ENCODE data around the gene SLC12A3. TPM values are rescaled to one million over a fixed set of nuclear protein-coding genes. Genes with fewer than 3 reads are reported as not detected.
A peak's percentile ranks its signal among the peaks of the same experiment; 100 is the strongest.

The SLC12A3 gene
- total RNA-seq, 4 donors from 2014 or later, result not detected

DNA sequence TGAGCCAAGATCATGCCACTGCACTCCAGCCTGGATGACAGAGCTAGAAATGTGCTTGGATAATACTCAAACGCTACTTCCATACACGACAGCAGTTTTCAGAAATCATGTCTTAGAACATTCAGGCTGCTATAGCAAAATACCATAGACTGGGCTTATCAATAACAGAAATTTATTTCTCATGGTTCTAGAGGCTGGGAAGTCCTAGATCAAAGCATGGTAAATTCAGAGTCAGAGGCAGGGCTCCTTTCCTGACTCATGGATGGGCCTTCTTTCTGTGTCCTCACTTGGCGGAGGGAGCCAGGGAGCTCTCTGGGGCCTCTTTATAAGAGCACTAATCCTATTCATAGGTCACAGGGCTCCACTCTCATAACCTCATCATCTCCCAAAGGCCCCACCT lies 42.4 kb downstream of the SLC12A3 start:
- intact Hi-C loops (cut with DNase I), result no loop called here

DNA sequence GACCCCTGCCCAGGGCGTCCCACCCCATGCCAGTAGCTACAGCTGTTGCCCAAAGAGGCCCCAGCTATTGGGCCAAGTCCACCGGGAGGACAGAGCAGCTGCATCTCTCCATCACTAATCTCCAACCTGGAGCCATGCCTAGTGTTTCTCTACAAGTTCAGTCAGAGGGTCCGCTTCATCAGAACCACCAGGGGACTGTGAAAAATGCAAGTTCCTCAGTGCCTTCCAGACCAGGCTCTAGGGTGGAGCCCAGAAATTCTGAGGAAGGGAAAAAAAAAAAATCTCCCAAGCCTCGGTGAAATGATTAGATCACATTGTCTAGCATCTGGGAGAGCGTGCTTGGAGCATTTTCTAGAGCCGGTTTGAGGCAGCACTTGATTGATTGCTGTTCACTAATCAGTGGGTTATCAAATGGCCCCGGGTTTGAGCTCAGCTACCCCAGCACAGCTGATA lies 44.5 kb downstream of the SLC12A3 start:
- Histone ChIP-seq H3K9me3 (no peaks in the 10 kb centered on the region), H3K4me3 (no peak overlapping the region), H3K27me3 (peaks cover 0 to 9% (median 0%) of the 10 kb centered on the region in 4 donors), H3K27ac (replicated peaks in 1 of 4) (peak overlapping the region in 1 of 4 donors; percentile 31), H3K36me3 (no peaks in the 10 kb centered on the region), H3K4me1 (peaks cover 5 to 11% (median 6%) of the 10 kb centered on the region in 4 donors)
- no peak for DNase-seq (ENCODE audit: extremely low spot score)
- WGBS, result 59% methylated on average over 7 of the region's 7 CpGs
- TF ChIP-seq POLR2A (IDR thresholded peaks at IDR 0.05; ENCODE audit: low read depth) (no peak), POLR2AphosphoS5 (IDR thresholded peaks at IDR 0.05) (no peak), EP300 (IDR thresholded peaks at IDR 0.05) (no peak)
- TF ChIP-seq, protein P1, sequence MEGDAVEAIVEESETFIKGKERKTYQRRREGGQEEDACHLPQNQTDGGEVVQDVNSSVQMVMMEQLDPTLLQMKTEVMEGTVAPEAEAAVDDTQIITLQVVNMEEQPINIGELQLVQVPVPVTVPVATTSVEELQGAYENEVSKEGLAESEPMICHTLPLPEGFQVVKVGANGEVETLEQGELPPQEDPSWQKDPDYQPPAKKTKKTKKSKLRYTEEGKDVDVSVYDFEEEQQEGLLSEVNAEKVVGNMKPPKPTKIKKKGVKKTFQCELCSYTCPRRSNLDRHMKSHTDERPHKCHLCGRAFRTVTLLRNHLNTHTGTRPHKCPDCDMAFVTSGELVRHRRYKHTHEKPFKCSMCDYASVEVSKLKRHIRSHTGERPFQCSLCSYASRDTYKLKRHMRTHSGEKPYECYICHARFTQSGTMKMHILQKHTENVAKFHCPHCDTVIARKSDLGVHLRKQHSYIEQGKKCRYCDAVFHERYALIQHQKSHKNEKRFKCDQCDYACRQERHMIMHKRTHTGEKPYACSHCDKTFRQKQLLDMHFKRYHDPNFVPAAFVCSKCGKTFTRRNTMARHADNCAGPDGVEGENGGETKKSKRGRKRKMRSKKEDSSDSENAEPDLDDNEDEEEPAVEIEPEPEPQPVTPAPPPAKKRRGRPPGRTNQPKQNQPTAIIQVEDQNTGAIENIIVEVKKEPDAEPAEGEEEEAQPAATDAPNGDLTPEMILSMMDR (IDR thresholded peaks at IDR 0.05), result no peak
- intact Hi-C loops (cut with DNase I), result no loop called here

More for the DNA sequence above, 42.4 kb downstream of the SLC12A3 start:
- Histone ChIP-seq H3K4me1 (peaks cover 0 to 11% (median 5%) of the 10 kb centered on the region in 4 donors), H3K27me3 (peaks cover 0 to 21% (median 0%) of the 10 kb centered on the region in 4 donors), H3K27ac (replicated peaks in 1 of 4) (no peak overlapping the region), H3K36me3 (no peaks in the 10 kb centered on the region), H3K9me3 (no peaks in the 10 kb centered on the region), H3K4me3 (no peak overlapping the region)
- no peak for DNase-seq (ENCODE audit: extremely low spot score)
- TF ChIP-seq EP300 (IDR thresholded peaks at IDR 0.05) (no peak), POLR2AphosphoS5 (IDR thresholded peaks at IDR 0.05) (no peak), POLR2A (IDR thresholded peaks at IDR 0.05; ENCODE audit: low read depth) (no peak)
- TF ChIP-seq, protein P1 (IDR thresholded peaks at IDR 0.05), result no peak
- 100% methylated on average over 3 of the region's 3 CpGs for WGBS

DNA sequence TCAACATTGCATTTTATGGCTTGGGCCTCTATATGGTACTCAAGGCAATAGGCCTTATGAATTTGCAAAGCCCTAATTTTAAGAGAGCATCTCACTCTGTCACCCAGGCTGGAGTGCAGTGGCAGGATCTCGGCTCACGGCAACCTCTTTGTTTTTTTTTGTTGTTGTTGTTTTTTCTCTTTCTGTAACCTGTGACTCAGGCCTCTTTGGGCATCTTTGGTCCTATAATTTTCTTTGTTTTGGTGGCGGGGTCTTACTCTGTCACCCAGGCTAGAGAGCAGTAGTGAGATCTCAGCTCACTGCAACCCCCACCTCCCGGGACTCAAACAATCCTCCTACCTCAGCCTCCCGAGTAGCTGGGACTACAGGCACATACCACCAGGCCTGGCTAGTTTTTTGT lies 45.1 kb downstream of the SLC12A3 start:
- Histone ChIP-seq H3K27me3 (peaks cover 0 to 9% (median 0%) of the 10 kb centered on the region in 4 donors), H3K27ac (replicated peaks in 1 of 4) (peak overlapping the region in 3 of 4 donors; percentile 6 to 31 (median 30)), H3K9me3 (no peaks in the 10 kb centered on the region), H3K36me3 (no peaks in the 10 kb centered on the region), H3K4me3 (no peak overlapping the region), H3K4me1 (peaks cover 6 to 11% (median 7%) of the 10 kb centered on the region in 4 donors)
- 94% methylated on average over 5 of the region's 5 CpGs for WGBS
- TF ChIP-seq POLR2AphosphoS5 (IDR thresholded peaks at IDR 0.05) (no peak), EP300 (IDR thresholded peaks at IDR 0.05) (no peak), POLR2A (IDR thresholded peaks at IDR 0.05; ENCODE audit: low read depth) (no peak)
- TF ChIP-seq, protein P1 (IDR thresholded peaks at IDR 0.05), result no peak
- intact Hi-C loops (cut with DNase I), result no loop called here
- DNase-seq (ENCODE audit: extremely low spot score), result no peak

DNA sequence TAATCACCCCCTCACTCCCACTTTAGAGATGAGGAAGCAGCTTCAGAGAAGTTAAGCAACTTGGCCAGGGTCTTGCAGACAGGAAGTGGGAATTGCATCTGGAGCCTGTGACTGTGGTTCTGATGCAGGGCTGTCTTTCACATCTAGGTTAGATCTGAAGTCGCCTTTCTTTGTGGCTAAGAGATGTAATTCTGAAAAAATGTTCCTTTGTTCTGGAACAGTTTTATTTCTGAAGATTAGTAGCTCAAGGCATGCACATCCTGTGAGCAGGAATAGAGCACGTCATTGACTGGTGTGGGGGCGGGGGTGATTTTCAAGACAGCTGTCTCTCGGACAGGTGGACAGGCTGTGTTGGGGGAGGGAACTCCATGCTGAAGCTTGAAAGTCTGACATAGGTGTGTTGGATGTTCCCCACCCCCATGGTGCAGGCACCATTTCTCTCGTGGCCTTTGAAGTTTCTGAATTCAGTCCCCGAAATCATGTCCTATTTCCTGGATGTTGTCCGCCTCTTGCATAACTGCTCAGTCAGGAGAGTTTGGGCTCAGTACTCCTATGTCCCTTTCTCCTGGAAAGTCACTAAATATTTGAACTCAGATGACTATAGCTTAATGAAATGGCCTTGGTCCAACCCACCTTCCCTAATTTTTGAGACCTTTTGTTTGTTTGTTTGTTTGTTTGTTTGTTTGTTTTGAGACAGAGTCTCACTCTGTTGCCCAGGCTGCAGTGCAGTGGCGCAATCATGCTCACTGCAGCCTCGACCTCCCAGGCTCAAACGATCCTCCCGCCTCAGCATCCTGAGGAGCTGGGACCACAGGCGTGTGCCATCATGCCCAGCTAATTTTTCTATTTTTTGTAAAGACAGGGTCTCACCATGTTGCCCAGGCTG lies 45.9 kb downstream of the SLC12A3 start:
- intact Hi-C loops (cut with DNase I), result no loop called here
- Histone ChIP-seq H3K9me3 (no peaks in the 10 kb centered on the region), H3K4me1 (peaks cover 6 to 12% (median 11%) of the 10 kb centered on the region in 4 donors), H3K27ac (replicated peaks in 1 of 4) (peak overlapping the region; percentile 16 to 54 (median 46)), H3K36me3 (no peaks in the 10 kb centered on the region), H3K27me3 (peaks cover 0 to 9% (median 0%) of the 10 kb centered on the region in 4 donors), H3K4me3 (no peak overlapping the region)
- no peak for DNase-seq (ENCODE audit: extremely low spot score)
- TF ChIP-seq, protein P1 (IDR thresholded peaks at IDR 0.05), result no peak
- TF ChIP-seq POLR2A (IDR thresholded peaks at IDR 0.05; ENCODE audit: low read depth) (no peak), POLR2AphosphoS5 (IDR thresholded peaks at IDR 0.05) (no peak), EP300 (IDR thresholded peaks at IDR 0.05) (no peak)
- WGBS, result 78% methylated on average over 12 of the region's 12 CpGs

Measured in esophagus muscularis mucosa (tissue), 4 donors.